T-helper 2 cell (primary cell): Measurements from ENCODE around the gene ALPL.
A peak's percentile ranks its signal among the peaks of the same experiment; 100 is the strongest.

ENCODE experiments used
- DNase-seq, 5 experiments: peaks; one replicate each; pipeline versions ENCODE4 v3.0.0 to v3.0.0-alpha.2; 2012 to 2022

Gene ALPL

DNA sequence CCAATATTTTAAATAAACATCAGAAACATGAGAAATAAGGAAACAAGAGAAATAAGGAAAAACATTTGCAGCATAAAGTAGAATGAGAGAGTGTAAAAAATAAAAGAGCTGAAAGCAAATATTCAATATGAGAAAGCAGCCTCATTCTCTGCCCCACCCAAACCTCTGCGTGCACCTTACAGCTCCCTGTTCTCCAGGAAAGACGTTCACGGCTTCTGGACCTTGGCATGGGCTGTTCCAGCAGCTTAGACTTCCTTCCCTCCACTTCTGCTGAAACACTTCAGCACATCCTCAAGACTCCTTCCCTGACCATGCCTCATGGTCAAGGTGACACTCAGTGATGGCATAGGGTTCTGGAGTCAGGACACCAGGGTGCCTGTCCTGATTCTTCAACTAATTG lies 23.3 kb downstream of the ALPL start:
- DNase-seq, result no peak

DNA sequence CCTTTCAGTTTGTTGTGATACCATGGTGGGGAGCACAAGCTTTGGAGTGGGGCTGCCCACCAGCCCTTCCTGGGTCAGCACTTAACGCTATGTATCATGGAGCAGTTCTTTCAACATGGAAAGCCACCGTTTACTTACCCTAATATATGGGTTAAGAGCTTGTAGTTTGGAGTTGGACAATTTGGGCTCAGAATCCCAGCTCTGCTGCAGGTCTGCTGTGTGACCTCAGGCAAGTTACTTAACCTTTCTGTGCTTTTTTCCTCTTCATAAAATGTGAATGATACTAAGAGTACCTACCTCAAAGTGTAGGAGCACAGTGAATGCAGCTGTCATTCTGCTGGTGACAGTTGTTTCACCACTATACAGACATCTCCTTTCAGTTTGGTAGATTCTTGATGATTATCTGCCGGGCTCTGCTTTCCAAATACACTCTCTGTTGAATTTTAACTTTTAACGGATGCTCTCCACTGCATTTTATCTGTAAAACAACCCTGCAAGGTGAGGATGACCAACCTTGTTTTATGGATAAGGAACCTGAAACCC lies 23.8 kb downstream of the ALPL start:
- DNase-seq, result no peak

DNA sequence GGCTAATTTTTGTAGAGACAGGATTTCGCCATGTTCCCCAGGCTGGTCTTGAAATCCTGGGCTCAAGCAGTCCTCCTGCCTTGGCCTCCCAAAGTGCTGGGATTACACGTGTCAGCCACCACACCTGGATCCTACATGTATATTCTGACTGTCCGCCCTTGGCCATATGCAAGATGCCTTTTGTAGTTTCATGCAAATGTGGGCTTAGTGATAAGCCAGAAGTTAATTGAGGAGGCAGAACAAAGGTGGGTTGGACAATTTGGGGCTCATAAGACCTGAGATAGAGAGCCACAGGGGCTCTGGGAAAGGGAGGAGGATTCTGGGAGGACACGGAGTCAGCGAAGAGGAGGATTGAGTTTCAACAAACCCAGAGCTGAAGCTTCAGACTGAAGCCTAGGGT lies 24.9 kb downstream of the ALPL start:
- DNase-seq, result no peak

DNA sequence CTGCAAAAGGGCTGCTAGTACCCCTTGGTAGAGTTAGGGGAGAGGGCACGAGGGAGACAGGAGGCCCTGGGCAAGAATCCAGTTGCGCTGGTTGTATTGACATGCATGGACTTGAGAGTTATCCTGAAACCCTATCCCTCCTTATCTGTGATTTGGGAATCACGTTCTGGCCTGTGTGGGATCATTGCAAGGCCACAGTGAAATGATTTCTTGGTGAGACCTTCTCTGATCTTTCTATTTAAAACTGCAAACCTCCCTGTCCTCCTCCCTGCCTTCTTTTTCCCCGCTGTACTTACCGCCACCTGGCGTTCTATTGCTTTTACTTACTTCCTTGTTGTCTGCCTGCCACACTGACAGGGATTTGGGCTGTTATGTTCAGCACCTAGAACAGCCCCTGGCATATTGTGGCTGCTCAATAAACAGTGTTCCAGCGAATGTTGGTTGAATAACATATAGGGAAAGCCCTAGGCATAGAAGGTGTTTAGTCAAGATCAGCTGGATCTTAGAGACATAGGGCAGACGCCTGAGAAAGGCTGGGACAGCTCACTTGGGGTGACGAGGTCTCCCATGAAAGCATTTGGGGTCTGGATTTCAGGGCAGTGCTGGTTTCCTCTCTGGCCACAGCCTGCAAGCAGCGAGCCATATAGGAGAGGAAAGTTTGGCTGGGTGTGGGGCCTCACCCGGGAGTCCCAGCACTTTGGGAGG lies 25.6 kb downstream of the ALPL start:
- DNase-seq, result peak in 1 of 5 experiments; percentile 37

DNA sequence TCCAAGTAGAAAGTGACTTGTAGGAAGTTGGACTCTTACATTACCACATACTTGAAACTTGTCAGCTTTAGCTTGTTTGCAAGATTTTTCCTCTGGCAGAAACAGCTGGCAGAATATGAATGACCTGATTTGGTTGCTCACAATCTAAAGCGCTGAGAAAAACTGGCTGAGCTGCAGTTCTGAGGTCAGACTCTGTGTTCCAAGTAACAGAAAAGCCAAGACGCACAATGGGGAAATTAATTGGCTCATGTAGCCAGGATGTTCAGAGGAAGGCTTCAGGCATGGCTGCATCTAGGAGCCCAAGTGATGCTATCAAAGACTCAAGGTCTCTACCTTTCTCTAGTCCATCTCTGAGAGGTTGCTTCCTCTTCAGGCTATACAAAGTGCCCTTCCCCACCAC lies 27.0 kb downstream of the ALPL start:
- no peak for DNase-seq

DNA sequence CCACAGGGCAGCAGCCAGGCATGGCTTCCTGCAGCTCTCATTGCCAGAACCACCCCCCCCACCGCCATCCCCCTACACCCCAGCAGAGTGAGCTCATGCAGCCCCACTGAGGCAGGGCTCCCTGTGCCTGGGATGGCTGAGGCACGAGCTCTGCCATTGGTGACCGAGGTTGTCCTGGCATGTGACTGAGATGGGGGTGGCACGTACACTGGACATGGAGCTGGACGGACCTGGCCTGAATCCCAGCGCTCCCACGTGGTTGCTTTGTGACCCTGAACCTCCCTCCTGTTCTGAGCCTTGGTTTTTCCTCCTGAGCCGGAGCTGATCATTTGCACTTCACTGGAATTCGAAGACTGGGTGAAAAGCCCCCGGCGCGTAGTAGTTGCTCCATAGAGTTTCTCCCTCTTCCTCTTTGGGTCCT lies 28.3 kb downstream of the ALPL start:
- DNase-seq, result no peak

DNA sequence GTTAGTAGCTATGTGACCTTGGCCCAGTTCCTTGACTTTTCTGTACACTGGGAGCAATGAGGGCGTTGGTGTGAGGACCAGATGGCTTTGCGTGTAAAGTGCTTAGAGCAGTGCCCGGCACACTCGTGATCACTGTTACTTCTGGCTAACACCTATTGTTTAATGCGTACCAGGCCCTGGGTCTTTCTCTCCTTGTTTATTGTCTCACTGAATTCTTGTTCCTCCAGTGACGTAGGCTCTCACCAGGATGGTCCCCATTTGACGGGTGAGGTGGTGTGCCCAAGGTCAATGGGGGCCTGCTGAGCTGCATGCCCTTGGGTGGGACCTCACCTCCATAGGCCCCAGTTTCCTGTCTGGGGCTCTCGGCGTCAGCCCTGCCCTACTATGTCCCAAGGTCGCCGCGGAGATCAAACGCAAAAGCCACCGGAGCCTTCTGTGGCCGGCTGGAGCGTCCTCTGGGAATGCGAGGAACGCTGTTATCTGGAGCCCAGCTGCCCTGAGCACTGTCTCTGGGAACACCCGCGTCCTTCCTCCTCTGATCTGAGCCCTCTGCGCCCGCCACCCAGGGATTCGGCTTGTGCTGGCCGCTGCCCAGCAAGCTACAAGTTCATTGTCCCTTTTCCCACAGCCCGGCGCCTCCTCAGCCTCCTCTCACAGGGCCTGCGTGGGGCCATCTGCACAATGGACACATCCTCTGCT lies 28.9 kb downstream of the ALPL start:
- DNase-seq, result no peak

DNA sequence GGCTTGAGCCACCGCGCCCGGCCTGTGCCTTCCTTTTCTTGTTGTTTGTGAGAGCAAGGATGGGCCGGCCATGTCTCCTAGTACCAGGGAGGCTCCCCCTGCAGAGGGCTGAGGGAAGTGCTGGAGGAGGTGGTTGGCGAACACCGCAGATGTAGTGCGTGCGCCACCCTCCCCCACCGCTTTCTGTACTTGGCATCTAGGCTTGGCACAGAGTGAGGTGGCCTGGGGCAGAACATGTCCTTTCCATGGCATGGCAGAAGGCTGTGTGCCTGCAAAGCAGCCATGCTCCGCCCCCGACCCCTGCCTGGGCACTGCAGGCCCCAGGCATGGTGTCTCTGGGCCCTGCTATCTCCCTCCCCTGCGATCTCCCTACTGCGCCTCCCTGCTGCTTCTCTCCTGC lies 30.7 kb downstream of the ALPL start:
- peak in 1 of 5 experiments; percentile 6 for DNase-seq

DNA sequence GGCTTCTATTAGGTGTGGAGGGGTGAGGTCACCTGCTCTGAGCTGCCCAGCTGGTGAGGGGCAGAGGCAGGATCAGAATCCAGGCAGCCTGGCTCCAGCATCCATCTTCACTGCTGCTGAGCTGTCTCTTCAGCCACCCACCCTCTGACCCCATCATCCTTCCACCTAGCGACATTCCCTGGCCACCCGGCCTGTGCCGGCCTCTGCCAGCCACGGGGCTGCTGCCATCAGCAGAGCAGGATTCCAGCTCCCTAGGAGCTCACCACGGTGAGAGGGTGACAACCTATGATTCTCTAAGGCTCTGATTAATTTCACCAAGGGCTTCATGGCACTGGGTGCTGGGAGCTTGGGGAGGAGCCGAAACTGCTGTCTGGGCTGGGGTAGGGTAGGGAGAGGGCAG lies 32.1 kb downstream of the ALPL start:
- DNase-seq, result no peak

DNA sequence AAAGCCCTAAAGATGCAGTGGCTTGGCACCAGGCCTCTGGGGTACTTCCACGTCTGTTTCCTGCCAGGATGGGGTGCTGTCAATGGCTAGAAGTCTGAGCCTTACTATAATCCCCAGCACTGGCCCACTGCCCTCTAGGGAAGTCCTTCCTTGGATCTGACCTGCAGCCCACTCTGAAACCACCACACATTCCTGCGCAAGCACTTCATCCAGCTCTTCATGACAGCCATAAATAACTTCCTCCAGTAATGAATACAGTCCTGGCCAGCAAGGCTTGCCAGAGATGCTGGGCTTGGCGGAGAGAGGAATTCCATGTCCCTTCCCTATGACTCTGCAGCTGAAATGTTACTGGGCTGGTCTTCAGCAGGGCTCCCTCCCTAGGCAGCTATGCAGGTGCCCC lies 32.6 kb downstream of the ALPL start:
- no peak for DNase-seq

DNA sequence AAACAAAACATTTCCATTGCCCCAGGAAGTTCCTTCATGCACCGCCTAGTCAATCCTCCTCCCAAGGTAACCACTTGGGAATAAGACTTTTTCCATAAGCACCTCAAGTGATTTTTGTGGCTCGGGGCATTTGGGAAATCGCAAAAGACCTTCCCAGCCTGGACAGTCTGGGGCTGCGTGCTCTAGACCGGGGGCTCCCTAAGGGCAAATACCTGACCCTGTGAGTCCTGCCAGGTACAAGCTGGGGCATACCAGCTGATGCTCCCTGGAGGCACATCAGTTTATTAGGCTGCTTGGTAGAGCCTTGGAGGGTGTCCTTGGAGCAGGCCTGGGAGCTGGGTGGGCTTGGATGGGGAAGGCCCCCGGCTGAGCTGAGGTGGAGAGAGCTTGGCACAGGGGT lies 34.4 kb downstream of the ALPL start:
- no peak for DNase-seq

DNA sequence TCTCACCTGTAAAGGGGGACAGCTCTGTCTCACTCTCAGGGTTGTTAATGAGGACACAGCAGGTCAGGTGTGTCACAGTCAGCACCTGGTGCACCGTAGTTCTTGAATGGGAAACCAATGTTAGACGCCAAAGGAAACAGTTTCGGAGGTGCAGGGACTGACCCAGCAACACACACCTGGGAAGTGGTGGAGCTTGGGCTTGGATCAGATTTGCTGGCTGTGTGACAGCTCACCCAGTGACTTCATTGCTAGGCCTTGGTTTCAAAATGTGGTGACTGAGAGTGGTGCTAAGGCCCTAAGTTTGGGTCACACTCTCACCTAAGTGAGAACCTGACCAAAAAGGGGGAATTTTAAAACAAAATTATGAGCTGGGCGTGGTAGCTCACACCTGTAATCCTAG lies 34.9 kb downstream of the ALPL start:
- DNase-seq, result no peak

DNA sequence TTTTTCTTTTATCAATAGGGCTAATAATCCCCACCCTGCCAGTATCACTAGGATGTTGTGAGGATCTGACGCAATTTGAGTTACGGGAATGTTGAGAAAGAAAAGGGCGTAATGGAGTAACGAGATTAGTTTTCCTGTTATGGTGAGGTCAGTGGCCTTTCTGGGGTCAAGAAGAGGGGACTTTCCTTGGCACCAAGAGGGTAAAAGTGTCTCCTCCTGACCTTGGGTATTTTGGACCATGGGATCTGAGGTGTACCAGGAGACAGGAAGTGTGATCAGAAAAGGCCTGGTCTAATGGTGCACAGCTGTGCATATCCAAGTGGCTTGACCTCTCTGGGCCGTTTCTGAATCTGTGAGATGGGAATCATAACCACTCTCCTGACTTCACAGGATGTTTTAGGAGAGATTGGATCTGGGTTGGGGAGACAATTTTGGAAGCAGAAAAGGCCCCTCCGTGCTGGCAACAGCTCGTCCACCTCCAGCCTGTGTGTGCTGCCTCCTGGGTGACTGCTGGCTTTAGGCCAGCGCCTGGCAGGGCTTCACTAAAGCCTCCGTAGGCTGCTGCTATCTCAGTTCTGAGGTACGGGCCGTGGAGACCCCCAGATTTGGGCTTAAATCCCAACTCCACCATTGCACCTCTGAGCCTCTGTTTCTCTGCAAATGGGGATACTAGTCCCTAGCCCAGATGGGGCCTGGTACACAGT lies 37.1 kb downstream of the ALPL start:
- no peak for DNase-seq

DNA sequence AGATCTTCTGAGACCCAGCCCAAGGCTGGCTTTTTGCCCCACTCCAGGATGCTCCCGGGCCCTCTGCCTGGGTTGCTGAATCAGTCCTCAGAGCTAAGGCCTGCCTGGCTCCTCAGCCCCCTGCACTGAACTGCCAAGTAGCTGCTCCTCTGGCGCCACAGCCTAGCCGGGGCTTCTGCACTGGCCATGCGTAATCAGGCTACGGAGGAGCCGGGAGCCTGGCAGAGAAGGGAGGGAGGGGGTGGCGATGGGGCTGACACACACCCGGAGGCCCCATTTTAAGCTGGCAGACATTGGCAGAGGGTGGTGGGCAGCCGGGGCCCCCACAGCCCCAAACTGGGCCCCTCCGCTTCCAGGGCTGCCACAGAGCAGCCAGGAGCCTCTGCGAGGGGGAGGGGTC lies 38.7 kb downstream of the ALPL start:
- no peak for DNase-seq

DNA sequence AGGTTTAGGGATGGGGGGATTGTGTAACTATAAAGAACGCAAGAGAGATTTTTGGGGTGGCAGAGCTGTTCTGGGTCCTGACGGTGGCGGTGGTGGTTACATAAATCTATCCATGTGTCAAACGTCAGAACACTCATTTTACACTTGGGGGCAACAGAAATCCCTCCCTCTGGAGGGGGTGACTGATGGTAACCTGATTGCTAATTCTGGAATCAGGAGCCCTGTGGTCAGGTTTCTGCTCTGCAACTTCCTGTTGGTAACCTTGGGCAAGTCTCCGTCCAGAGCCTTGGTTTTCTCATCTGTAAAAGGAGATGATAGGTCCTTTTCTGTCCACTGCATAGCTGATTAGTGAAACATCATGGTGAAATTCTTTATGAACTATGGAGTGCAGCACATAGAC lies 40.9 kb downstream of the ALPL start:
- no peak for DNase-seq

DNA sequence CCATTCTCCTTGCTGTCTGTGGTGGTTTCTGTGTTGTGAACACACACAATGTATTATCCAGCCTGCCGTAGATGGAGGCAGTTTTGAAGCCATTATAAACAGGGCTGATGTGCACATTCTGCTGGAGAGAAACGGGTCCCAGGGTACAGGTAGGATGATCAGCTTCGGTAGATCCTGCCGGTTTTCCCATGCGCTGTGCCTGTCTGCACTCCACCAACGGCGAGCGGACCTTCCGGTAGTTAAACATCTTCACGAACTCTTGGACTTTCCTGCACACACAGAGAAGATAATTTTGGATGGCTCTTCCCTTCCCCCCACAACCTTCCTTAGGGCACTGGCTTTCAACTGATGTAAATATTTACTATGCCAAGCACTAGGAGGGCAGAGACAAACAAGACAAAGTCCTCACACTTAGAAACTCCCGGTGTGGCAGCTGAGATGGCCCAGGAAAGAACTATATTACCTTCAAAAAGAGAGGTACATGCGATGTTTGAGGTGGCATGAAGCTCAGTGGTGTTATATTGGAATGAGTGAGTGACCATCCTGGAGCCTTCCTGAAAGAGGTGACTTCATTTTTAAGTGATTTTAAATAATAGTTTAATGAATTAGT lies 41.7 kb downstream of the ALPL start:
- no peak for DNase-seq

DNA sequence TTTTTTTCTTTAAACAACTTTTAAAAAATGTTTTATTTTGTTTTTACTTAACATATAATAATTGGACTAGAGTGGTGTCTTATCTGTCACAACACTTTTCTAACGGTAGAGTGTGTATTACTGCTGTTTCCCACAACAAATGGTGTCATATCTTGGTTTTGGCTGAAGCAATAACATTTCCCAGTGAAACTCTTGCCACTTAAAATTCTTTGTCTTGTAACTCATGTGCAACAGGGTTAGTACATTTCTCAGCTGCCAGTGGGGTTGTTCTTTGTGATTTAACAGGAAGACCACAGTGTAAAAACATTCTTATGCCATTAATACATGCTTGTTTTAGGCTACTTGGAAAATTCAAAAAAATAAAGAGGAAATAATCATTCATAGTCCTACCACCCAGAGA lies 43.5 kb downstream of the ALPL start:
- DNase-seq, result no peak

DNA sequence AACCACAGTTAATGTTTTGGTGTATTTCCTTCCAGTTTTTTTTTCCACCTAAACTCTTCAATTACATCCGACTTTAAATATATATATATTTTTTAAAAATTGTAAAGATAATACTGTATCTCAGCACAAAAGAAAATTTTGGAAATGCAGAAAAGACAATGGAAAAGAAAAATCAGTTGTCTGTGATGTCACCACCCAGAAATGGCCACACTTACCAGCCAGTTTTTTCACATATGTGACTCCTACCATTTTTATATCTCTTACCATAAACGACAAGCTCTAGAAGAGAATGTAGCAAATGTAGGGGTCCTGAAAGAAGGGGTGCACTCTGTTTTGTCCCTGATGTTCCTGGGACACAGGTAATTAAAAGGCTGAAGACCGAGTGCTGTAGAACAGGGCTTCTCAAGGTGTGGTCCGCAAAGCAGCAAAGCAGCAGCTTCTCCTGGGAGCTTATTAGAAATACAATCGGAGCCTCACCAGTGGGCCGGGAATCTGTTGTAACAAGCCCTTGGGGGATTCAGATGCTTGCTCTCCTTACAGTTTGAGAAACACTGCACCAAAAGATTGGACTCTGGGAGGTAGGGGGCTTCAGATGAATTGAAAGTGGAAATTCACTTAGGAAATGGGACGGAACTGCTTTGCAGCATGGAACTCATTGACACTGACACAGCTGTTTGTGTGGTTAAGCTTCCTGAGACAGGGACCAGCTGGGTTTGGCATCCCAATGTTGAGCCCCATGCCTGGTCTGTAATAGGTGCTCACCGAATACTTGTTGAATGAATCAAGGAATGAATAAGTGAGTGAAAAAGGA lies 44.1 kb downstream of the ALPL start:
- no peak for DNase-seq

DNA sequence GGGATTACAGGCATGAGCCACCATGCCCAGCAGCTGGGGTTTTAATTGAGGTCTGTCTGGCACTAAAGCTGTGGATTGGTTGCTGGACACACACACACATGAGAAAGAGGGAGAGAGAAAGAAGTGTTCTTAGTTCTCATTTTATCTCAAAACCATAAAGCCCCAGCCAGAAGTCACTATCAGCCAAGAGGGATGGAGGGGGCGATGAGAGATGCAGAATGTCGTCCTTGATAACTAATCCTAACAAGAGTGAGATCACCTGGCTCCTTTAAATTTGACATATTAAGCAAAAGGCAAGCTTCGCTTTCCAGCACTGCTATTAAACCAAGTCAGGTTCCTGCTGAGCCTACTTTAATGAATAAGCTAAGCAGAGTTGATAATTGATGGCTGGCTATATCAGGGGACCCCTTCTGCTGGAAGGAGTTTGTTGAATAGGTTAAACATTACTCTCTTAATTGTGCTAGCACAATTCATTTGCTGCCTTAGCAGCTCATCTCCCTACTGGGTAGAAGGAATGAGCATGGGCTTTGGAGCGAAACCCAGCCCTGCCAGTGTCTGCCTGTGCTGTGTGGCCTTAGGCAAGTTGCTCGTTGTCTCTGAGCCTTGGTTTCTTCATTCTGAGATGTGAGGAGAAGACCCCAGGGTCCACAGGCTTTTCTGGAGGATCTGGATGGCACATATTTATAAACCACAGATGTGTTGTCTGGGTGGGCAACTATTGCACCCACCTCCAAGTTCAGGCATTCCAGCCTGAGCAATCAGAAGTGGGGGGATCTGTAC lies 50.8 kb downstream of the ALPL start:
- DNase-seq, result no peak

DNA sequence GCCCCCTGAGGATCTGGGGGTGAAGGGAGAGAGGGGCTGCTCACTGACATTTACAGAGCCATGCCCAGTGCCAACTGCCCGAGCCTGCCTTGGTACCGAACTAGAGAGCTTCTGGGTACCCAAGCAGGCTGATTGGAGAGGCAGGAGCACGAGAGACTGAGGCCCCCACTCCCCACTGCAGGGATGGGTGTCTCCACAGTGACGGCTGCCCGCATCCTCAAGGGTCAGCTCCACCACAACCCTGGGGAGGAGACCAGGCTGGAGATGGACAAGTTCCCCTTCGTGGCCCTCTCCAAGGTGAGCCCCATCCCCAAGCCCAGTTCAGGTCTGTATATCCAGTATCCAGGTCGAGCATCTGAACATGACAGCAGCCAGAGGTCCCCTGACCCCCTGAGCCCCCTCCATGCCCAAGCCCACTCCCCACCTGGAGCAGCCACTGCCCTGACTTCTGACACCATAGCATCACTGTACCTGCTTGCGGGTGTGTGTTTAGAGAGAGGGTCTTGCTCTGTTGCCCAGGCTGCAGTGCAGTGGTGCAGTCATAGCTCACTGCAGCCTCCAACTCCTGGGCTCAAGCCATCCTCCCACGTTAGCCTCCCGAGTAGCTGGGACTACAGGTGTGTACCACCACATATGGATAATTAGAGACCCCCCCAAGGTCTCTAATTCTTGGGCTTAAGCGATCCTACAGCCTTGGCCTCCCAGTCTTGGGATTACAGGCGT lies 51.9 kb downstream of the ALPL start:
- no peak for DNase-seq

DNA sequence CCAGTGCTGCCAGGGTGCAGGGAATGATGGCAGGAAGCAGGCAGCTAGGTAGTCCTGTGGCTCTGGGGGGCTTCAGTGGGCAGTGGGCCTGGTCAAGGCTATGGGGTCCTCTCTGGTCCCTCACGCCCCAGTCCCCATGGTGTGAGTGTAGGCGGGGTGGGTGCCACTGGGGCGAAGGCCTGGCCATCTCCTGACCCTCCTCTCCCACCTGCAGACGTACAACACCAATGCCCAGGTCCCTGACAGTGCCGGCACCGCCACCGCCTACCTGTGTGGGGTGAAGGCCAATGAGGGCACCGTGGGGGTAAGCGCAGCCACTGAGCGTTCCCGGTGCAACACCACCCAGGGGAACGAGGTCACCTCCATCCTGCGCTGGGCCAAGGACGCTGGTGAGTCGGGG lies 53.7 kb downstream of the ALPL start:
- DNase-seq, result no peak
